Activated CD8-positive, alpha-beta memory T cell treated with anti-CD3 and anti-CD28 coated beads, Interleukin-2, amount 50 U/mL, for 24 hours (primary cell): ENCODE measurements around the gene MRPL51.
"Not testable (repeated sequence)": the region's sequence is repeated elsewhere in the genome, so short reads cannot be mapped to it uniquely, and the experiment has no call there.

ENCODE experiments used
- DNase-seq: peaks from one replicate; pipeline ENCODE4 v3.0.0-alpha.2; 2020; ENCODE audit errors: extremely low read depth

MRPL51 gene

GRCh38 chr12:6492838-6493496, at the start of gene MRPL51:
TSS of gene MRPL51 (minus strand) at chr12:6493262. CDS start at chr12:6493136, 126 bp downstream.
- DNase-seq = peak; percentile 94

DNA sequence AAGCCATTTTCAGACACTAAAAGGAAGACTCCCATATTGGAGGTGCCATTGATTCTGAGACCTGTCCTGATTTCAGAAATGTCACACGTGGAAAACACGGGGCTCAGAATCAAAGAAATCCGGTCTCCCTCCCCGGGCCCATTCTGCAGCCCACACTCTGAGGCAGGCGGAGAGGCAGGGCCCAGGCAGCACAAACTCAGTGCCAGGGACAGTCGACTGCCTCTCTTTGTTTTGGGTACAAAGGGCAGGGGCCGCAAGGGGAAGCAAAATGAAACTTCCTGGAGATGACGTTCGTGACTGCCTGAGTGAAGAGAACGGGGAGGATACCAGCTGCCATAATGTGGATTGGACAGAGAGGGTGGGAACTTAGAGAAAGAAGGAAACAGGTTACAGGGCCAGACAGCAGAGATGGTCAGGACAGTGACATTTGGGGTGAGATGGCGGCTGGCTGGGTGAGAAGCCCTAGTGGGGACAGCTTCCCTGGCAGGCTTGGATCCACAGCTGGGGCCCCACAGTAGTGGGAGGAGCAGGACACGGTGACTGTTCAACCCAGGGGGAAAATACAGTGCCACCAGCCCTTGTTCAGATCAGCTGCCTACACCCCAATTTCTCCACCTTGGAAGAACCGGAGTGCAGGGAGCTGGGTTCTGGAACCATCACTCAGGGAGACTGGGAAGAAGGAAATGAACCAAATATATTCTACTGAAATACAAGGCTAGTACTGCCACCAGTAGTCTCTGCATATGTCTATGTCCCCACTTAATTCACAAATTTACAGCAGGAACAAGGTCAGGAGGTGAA, 49.3 kb upstream of the MRPL51 start:
- DNase-seq = no peak

DNA sequence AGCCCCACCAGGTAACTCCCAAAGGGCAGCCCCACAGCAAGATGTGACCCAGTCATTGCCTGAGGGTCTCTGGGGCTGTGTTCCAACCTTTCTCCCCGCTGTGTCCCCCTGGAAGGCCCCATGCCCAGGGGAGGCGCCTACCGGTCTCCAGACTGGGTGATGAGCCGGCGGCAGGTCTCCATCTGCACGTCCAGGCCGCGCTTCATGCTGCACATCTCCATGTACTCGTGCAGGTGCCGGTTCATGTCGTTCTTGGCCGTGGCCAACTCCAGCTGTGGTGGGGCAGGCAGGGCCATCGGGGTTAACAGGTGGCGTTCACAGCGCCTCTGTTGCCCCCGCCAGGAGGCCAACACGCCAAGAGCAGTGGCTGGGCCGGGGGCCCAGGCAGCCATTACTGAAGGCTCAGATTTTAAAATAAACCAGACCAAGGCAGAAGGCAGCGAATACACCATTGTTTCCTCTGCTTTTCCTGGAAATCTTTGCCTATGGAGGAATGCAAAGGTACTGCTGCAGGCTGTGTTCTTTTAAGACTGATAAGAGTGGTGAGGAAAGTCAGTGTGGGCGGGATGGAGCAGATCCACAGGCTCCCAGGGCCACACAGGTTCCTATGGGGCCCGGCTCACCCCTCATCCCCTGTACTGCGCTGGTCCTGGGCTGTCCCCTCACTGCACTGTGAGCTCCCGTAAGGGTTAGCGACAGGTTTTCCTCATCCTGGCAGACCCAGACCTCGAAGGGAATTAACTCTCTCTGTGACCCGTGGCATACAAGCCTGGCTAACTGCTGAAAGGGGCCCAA, 48.5 kb upstream of the MRPL51 start:
- no peak for DNase-seq

DNA sequence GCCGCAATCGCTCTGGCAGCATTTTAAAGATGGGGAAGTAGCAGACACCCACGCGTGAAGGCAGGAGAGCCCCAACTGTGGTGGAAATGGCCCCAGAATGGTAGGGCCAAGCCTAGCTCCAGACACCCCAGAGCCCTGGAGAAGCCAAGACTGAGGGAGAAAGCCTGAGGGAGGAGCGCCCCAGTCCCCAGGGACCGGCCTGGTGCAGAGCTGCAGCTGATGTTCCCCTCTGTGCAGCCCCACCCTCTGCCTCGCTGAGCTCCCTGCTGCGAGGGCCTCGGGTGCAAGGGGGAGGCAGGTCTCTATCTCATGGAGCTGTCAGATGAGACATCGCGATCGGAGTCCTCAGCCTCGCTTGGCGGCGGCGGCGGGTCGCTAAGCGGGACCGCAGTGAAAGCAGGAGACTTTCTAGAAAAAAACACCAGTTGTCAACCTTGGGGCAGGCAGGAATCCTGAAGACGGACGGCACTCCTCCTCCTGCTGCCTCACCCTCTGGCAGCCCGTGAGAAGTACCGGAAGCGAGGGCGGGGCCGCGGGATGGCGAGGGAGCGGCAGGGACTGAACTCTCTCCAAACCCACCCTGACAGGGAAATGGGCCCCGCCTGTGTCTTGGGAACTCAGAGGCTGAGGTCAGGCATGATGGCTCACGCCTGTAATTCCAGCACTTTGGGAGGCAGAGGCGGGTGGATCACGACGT, 47.3 kb upstream of the MRPL51 start:
- no peak for DNase-seq

DNA sequence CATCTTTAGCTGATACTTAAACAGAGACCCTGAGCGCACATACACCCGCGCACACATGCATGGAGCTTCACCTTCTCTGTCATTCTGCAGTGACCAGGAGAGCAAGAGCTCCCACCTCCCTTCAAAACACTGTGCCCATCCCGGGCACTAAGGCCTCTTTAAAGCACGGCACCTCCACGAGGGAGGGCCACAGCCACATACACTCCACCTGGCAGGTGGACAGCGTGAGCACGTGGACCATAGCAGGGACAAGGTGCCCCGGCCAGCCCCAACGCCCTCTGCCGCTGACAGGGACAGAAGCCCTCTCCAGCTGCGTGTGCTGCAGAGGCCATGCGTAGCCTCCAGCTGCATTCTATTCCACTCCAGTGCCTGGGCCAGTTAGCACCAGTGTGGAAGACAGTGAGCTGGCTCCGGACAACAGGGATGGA, 46.7 kb upstream of the MRPL51 start:
- DNase-seq = no peak

GRCh38 chr12:6539314-6539682, 46.2 kb upstream of the MRPL51 start:
- DNase-seq = no peak

GRCh38 chr12:6538420-6539313, 45.6 kb upstream of the MRPL51 start:
- no peak for DNase-seq

DNA sequence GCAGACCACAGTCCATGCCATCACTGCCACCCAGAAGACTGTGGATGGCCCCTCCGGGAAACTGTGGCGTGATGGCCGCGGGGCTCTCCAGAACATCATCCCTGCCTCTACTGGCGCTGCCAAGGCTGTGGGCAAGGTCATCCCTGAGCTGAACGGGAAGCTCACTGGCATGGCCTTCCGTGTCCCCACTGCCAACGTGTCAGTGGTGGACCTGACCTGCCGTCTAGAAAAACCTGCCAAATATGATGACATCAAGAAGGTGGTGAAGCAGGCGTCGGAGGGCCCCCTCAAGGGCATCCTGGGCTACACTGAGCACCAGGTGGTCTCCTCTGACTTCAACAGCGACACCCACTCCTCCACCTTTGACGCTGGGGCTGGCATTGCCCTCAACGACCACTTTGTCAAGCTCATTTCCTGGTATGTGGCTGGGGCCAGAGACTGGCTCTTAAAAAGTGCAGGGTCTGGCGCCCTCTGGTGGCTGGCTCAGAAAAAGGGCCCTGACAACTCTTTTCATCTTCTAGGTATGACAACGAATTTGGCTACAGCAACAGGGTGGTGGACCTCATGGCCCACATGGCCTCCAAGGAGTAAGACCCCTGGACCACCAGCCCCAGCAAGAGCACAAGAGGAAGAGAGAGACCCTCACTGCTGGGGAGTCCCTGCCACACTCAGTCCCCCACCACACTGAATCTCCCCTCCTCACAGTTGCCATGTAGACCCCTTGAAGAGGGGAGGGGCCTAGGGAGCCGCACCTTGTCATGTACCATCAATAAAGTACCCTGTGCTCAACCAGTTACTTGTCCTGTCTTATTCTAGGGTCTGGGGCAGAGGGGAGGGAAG, 44.7 kb upstream of the MRPL51 start:
- DNase-seq = not testable (repeated sequence)

DNA sequence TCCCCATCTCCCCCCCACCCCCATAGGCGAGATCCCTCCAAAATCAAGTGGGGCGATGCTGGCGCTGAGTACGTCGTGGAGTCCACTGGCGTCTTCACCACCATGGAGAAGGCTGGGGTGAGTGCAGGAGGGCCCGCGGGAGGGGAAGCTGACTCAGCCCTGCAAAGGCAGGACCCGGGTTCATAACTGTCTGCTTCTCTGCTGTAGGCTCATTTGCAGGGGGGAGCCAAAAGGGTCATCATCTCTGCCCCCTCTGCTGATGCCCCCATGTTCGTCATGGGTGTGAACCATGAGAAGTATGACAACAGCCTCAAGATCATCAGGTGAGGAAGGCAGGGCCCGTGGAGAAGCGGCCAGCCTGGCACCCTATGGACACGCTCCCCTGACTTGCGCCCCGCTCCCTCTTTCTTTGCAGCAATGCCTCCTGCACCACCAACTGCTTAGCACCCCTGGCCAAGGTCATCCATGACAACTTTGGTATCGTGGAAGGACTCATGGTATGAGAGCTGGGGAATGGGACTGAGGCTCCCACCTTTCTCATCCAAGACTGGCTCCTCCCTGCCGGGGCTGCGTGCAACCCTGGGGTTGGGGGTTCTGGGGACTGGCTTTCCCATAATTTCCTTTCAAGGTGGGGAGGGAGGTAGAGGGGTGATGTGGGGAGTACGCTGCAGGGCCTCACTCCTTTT, 44.0 kb upstream of the MRPL51 start:
- DNase-seq = no peak

- no peak for DNase-seq
Measured at GRCh38 chr12:6535960-6536847, 43.1 kb upstream of the MRPL51 start.

DNA sequence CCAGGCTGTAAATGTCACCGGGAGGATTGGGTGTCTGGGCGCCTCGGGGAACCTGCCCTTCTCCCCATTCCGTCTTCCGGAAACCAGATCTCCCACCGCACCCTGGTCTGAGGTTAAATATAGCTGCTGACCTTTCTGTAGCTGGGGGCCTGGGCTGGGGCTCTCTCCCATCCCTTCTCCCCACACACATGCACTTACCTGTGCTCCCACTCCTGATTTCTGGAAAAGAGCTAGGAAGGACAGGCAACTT, 42.6 kb upstream of the MRPL51 start:
- no peak for DNase-seq

- no peak for DNase-seq
Measured at GRCh38 chr12:6534945-6535696, 42.1 kb upstream of the MRPL51 start.

DNA sequence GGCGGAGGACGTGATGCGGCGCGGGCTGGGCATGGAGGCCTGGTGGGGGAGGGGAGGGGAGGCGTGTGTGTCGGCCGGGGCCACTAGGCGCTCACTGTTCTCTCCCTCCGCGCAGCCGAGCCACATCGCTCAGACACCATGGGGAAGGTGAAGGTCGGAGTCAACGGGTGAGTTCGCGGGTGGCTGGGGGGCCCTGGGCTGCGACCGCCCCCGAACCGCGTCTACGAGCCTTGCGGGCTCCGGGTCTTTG, 41.6 kb upstream of the MRPL51 start:
- DNase-seq = no peak

GRCh38 chr12:6533923-6534694, 41.0 kb upstream of the MRPL51 start, which contains the start of gene GAPDH:
TSS of gene GAPDH (plus strand) at chr12:6534517. CDS start at chr12:6534833, 316 bp downstream.
- DNase-seq = peak; percentile 73

DNA sequence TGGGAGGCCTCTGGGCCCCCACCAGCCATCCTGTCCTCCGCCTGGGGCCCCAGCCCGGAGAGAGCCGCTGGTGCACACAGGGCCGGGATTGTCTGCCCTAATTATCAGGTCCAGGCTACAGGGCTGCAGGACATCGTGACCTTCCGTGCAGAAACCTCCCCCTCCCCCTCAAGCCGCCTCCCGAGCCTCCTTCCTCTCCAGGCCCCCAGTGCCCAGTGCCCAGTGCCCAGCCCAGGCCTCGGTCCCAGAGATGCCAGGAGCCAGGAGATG, 40.5 kb upstream of the MRPL51 start:
- no peak for DNase-seq

GRCh38 chr12:6532927-6533652, 40.0 kb upstream of the MRPL51 start:
- DNase-seq = no peak
